ENCODE measurements around the gene FAM204A.

FAM204A gene

DNA sequence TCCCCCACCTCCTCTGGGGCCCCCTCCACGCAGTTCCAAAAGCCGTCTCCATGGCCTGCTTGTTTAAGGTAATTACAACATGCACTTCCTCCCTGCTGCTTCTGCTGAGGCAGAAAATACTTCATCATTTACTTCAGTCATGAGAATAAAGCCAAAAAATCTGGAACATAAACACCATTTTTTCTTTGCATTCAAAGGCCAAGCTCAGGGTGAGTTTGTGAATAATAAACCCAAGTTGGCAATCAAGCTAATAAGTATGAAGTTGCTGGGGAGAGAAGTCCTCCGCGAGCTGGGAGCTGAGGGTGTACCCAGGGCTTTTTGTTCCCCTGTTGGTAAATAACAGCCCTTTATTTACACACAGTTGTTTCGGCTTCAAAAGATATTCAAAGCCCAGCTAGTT is 70.5 kb downstream of the FAM204A start:
- H3K9me3 ChIP-seq (ENCODE audit: control insufficient read depth, low read length): no peaks in the 10 kb centered on the region
- no peak overlapping the region for H3K27ac ChIP-seq (ENCODE audit: insufficient read depth, low read depth, low read length, poor library complexity, severe bottlenecking)
- peaks cover 3% of the 10 kb centered on the region for H3K4me1 ChIP-seq (ENCODE audit: control insufficient read depth, insufficient read depth, low read length)
- H3K36me3 ChIP-seq (ENCODE audit: control insufficient read depth, insufficient read depth, low read length): no peaks in the 10 kb centered on the region
- no peak overlapping the region for H3K4me3 ChIP-seq (ENCODE audit: insufficient read depth, low read depth, low read length)
- H3K27me3 ChIP-seq (ENCODE audit: control insufficient read depth, insufficient read depth, low read length, poor library complexity, severe bottlenecking): peaks cover 8% of the 10 kb centered on the region
- 12 to 13% methylated on average over 5 of the region's 5 CpGs for WGBS, 2 experiments

DNA sequence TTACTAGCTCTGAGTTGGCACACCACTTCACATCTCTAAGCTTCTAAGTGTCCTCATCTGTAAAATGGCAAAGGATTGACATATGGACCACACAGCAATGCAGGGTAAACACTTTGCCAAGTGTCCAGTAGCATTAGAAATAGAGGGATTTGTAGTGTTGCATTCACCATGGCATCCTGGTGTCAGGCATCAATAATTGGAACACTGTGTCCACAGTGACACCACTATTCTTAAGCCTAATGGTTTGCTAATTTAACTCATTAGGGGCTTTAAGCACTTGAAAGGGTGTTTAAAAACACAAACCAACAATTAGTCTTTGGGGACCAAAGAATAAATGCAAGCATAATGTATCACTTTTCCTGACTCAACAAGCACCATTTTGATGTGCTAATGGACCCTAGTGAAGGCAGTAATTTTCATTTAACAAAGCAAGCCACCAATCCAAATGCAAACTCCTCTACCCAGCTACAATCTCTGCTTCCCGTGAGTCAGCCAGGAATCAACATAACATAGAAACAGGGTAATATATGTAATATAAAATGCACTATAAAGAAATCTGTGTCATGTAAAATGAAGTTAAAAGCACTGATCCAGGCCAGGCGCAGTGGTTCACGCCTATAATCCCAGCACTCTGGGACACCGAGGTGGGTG is 75.9 kb downstream of the FAM204A start:
- no peaks in the 10 kb centered on the region for H3K4me1 ChIP-seq (ENCODE audit: control insufficient read depth, insufficient read depth, low read length)
- no peak overlapping the region for H3K4me3 ChIP-seq (ENCODE audit: insufficient read depth, low read depth, low read length)
- peaks cover 8% of the 10 kb centered on the region for H3K27me3 ChIP-seq (ENCODE audit: control insufficient read depth, insufficient read depth, low read length, poor library complexity, severe bottlenecking)
- H3K36me3 ChIP-seq (ENCODE audit: control insufficient read depth, insufficient read depth, low read length): no peaks in the 10 kb centered on the region
- no peaks in the 10 kb centered on the region for H3K9me3 ChIP-seq (ENCODE audit: control insufficient read depth, low read length)
- WGBS, 2 experiments: 48 to 70% methylated on average over 3 to 4 of the region's 4 CpGs
- no peak overlapping the region for H3K27ac ChIP-seq (ENCODE audit: insufficient read depth, low read depth, low read length, poor library complexity, severe bottlenecking)

DNA sequence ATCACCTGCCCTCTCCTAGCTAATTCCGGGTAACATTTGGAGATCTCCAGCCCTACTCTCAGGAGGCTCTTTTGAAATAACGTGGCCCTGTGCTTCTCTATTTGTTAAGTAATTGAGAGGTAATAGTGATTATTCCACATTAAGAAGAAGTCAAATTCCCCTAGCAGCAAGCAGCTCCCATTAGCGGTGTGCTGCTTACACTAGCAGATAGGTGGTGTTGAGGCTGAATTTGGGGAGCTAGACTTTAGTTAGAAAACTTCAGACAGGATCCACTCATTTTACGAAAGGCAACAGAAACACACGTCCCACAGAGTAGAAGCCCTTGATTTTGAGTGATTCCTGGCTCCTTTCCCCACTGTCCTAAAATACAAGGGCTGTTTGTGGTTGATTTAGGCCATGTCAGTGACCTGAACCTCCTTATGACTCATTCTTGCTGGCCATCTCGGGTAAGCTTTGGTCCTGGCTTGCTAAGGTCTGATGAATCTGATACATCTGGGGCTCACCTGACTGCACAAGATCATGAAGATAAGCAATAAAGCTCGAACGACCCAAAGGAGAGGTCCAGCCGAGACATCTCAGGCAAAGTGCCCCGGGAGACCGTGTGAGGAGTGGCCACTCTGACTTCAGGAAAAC is 77.2 kb downstream of the FAM204A start:
- Histone ChIP-seq H3K36me3 (ENCODE audit: control insufficient read depth, insufficient read depth, low read length) (no peaks in the 10 kb centered on the region), H3K9me3 (ENCODE audit: control insufficient read depth, low read length) (no peaks in the 10 kb centered on the region), H3K27ac (ENCODE audit: insufficient read depth, low read depth, low read length, poor library complexity, severe bottlenecking) (no peak overlapping the region), H3K4me3 (ENCODE audit: insufficient read depth, low read depth, low read length) (no peak overlapping the region), H3K27me3 (ENCODE audit: control insufficient read depth, insufficient read depth, low read length, poor library complexity, severe bottlenecking) (peaks cover 12% of the 10 kb centered on the region), H3K4me1 (ENCODE audit: control insufficient read depth, insufficient read depth, low read length) (no peaks in the 10 kb centered on the region)
- 69 to 71% methylated on average over 11 of the region's 11 CpGs for WGBS, 2 experiments

DNA sequence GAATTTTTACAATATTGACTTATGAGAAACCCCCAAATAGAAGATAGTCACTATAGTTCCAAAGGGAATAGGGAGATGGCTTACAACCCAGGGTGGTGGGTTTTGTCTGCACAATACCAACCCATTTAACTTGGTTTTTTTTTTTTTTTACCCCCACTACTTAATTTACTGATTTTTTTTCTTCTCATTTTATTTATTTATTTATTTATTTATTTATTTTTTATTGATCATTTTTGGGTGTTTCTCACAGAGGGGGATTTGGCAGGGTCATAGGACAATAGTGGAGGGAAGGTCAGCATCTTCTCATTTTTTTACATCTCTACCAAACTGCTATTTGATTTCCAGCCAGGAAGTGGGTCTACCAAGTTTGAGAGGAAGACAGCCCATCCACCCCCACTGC is 77.9 kb downstream of the FAM204A start:
- Histone ChIP-seq H3K4me1 (ENCODE audit: control insufficient read depth, insufficient read depth, low read length) (peaks cover under 1% of the 10 kb centered on the region), H3K9me3 (ENCODE audit: control insufficient read depth, low read length) (no peaks in the 10 kb centered on the region), H3K27ac (ENCODE audit: insufficient read depth, low read depth, low read length, poor library complexity, severe bottlenecking) (no peak overlapping the region), H3K4me3 (ENCODE audit: insufficient read depth, low read depth, low read length) (no peak overlapping the region), H3K27me3 (ENCODE audit: control insufficient read depth, insufficient read depth, low read length, poor library complexity, severe bottlenecking) (peaks cover 13% of the 10 kb centered on the region), H3K36me3 (ENCODE audit: control insufficient read depth, insufficient read depth, low read length) (no peaks in the 10 kb centered on the region)

DNA sequence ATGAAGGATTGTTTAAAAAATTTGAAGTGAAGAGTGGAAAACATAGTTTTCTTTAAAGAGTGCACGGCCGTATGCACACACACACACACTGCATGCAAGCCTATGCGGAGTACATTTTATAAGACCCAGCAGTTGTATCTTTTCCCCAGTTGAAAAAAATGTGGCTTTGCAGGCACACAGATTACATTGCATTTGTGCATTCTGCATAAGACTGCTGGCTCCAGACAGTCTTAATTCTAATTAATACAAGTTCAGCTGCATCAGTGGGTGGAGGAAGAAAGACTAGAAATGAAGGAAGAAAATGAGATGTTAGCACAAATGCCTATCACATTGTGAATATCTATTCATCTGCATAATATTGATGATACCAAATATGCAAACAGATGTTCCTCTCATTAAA is 79.6 kb downstream of the FAM204A start:
- WGBS, 2 experiments: 93 to 96% methylated on average over 3 of the region's 3 CpGs
- no peak overlapping the region for H3K27ac ChIP-seq (ENCODE audit: insufficient read depth, low read depth, low read length, poor library complexity, severe bottlenecking)
- no peaks in the 10 kb centered on the region for H3K36me3 ChIP-seq (ENCODE audit: control insufficient read depth, insufficient read depth, low read length)
- peaks cover 12% of the 10 kb centered on the region for H3K27me3 ChIP-seq (ENCODE audit: control insufficient read depth, insufficient read depth, low read length, poor library complexity, severe bottlenecking)
- no peak overlapping the region for H3K4me3 ChIP-seq (ENCODE audit: insufficient read depth, low read depth, low read length)
- H3K4me1 ChIP-seq (ENCODE audit: control insufficient read depth, insufficient read depth, low read length): peaks cover 13% of the 10 kb centered on the region
- no peaks in the 10 kb centered on the region for H3K9me3 ChIP-seq (ENCODE audit: control insufficient read depth, low read length)

DNA sequence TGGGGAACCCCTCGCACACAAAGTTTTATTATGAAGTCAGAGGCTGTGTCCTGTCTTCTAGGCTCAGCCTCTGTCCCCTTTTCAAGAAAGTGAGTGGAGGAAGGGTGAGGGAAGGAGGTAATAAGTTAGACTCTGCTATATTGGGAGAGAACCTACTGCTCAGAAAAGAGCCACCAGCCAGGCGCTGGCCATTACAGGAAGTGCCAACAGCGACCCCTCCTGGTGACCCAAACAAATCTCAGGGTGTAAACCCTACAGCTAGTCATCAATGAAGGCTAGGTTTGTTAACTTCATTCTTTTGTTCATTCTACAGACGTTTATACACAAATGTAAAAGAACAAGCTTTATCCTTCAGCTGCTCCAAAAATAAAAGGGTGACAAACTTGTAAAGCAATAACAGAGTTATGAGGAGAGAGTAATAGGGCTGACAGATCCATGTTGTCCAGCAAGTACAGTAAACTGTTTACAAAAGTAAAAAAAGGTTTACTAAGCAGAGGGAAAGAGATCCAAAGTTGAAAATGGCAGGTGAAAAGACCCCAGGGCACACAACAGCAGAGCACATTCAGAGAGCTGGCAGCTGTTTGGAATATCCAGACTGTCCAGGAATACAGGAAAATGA is 82.7 kb downstream of the FAM204A start:
- no peaks in the 10 kb centered on the region for H3K9me3 ChIP-seq (ENCODE audit: control insufficient read depth, low read length)
- 22 to 29% methylated on average over 4 of the region's 4 CpGs for WGBS, 2 experiments
- no peak overlapping the region for H3K4me3 ChIP-seq (ENCODE audit: insufficient read depth, low read depth, low read length)
- H3K27ac ChIP-seq (ENCODE audit: insufficient read depth, low read depth, low read length, poor library complexity, severe bottlenecking): no peak overlapping the region
- H3K27me3 ChIP-seq (ENCODE audit: control insufficient read depth, insufficient read depth, low read length, poor library complexity, severe bottlenecking): peaks cover 25% of the 10 kb centered on the region
- no peaks in the 10 kb centered on the region for H3K36me3 ChIP-seq (ENCODE audit: control insufficient read depth, insufficient read depth, low read length)
- peaks cover 17% of the 10 kb centered on the region for H3K4me1 ChIP-seq (ENCODE audit: control insufficient read depth, insufficient read depth, low read length)

DNA sequence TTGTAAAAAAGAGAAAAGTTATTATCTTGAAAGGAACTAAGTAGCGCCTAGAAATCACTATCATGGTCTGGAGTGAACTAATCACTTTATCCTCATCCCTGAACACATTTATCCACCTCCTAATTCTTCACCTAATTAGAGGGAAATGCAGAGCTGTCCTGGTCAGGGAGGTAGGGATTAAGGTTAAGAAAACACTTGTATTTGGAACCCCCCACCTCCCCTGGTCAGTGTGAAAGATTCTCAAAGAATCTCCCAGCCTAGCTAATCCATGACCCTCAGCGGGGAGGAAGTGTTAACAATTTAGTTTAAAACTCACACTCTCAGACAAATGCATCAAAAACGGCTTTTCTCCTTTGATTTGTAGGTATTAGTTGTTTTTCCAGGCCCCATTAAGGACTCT is 83.8 kb downstream of the FAM204A start:
- Histone ChIP-seq H3K27ac (ENCODE audit: insufficient read depth, low read depth, low read length, poor library complexity, severe bottlenecking) (no peak overlapping the region), H3K4me1 (ENCODE audit: control insufficient read depth, insufficient read depth, low read length) (peaks cover 17% of the 10 kb centered on the region), H3K9me3 (ENCODE audit: control insufficient read depth, low read length) (no peaks in the 10 kb centered on the region), H3K4me3 (ENCODE audit: insufficient read depth, low read depth, low read length) (no peak overlapping the region), H3K27me3 (ENCODE audit: control insufficient read depth, insufficient read depth, low read length, poor library complexity, severe bottlenecking) (peaks cover 25% of the 10 kb centered on the region), H3K36me3 (ENCODE audit: control insufficient read depth, insufficient read depth, low read length) (no peaks in the 10 kb centered on the region)
- 23 to 27% methylated on average over 2 to 3 of the region's 3 CpGs for WGBS, 2 experiments

DNA sequence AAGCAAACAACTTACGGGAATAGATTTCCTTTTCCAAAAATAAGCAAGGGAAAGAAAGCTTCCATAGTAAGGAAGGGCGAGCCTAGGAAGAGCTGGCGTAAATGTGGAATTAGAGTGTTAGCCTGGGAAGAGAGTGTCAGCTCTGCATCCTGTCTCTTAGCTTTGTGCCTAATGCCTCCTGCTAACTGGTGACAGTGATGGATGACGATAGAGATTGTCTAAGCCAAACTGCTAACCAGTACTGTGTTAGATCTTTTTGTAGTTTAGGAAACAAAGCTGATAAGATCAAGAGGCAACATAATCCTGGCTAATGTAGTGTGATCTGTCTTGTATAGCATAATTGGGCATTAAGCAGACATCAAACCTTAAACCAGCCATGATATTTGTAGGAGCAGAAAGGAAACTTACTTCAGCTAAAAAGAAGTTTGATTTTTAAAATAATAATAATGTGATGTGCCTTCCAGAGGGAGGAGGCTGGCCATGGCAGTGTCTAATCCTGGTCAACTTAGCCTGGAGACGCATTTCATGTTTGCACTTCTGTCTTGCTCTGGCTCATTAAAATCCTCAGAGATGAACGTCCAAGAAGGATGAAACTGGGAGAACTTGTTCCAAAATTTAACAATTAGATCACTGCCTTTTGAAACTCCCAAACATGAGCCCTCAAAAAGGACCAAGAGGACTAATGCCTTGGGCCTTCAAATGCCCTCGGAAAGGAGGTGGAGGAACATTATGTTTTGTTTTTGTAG is 85.1 kb downstream of the FAM204A start:
- Histone ChIP-seq H3K4me1 (ENCODE audit: control insufficient read depth, insufficient read depth, low read length) (peaks cover 17% of the 10 kb centered on the region), H3K9me3 (ENCODE audit: control insufficient read depth, low read length) (no peaks in the 10 kb centered on the region), H3K36me3 (ENCODE audit: control insufficient read depth, insufficient read depth, low read length) (no peaks in the 10 kb centered on the region), H3K27ac (ENCODE audit: insufficient read depth, low read depth, low read length, poor library complexity, severe bottlenecking) (no peak overlapping the region), H3K27me3 (ENCODE audit: control insufficient read depth, insufficient read depth, low read length, poor library complexity, severe bottlenecking) (peaks cover 25% of the 10 kb centered on the region), H3K4me3 (ENCODE audit: insufficient read depth, low read depth, low read length) (no peak overlapping the region)
- 75 to 78% methylated on average over 7 of the region's 7 CpGs for WGBS, 2 experiments

DNA sequence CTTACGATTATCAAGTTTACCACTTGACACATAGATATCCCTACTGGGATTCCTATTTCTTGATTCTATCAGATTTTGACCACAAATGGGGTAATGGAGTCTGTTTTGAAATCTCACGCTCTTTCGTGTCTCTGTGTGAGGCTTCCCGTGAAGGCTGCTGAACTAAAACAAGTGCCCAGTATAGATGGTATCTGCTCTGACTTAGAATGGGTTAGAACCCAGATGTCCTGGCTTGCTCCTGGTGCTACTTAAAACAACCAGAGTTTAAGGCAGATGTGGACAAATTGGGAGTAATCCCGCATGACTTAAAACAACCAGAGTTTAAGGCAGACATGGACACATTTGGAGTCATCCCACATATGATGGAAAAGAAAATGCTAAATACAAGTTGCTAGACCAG is 85.9 kb downstream of the FAM204A start:
- no peak overlapping the region for H3K27ac ChIP-seq (ENCODE audit: insufficient read depth, low read depth, low read length, poor library complexity, severe bottlenecking)
- 92 to 93% methylated on average over 5 of the region's 5 CpGs for WGBS, 2 experiments
- no peak overlapping the region for H3K4me3 ChIP-seq (ENCODE audit: insufficient read depth, low read depth, low read length)
- H3K9me3 ChIP-seq (ENCODE audit: control insufficient read depth, low read length): no peaks in the 10 kb centered on the region
- H3K27me3 ChIP-seq (ENCODE audit: control insufficient read depth, insufficient read depth, low read length, poor library complexity, severe bottlenecking): peaks cover 27% of the 10 kb centered on the region
- H3K36me3 ChIP-seq (ENCODE audit: control insufficient read depth, insufficient read depth, low read length): no peaks in the 10 kb centered on the region
- peaks cover 17% of the 10 kb centered on the region for H3K4me1 ChIP-seq (ENCODE audit: control insufficient read depth, insufficient read depth, low read length)

DNA sequence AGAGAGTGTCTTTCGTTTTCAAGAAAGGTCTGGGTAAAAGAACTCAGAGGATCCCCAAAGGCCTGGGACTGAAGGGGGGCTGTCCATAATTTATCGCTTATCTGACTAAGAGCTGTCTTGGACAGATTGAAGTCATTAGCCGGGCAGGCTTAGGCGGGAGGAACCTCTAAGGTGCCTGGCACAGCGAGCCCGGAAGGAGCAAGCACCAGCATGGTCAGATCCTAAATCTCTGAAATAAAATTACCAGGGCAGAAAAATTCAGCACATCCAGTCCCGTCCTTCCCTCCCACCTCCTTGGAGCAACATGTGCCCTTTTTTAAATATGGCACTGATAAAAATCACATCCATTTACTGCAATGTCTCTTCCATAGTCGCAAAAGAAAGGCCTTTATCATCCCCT is 86.8 kb downstream of the FAM204A start:
- Histone ChIP-seq H3K36me3 (ENCODE audit: control insufficient read depth, insufficient read depth, low read length) (no peaks in the 10 kb centered on the region), H3K4me3 (ENCODE audit: insufficient read depth, low read depth, low read length) (no peak overlapping the region), H3K27ac (ENCODE audit: insufficient read depth, low read depth, low read length, poor library complexity, severe bottlenecking) (no peak overlapping the region), H3K9me3 (ENCODE audit: control insufficient read depth, low read length) (no peaks in the 10 kb centered on the region), H3K4me1 (ENCODE audit: control insufficient read depth, insufficient read depth, low read length) (peaks cover 17% of the 10 kb centered on the region), H3K27me3 (ENCODE audit: control insufficient read depth, insufficient read depth, low read length, poor library complexity, severe bottlenecking) (peaks cover 28% of the 10 kb centered on the region)
- 91 to 96% methylated on average over 7 to 8 of the region's 8 CpGs for WGBS, 2 experiments
